Heart left ventricle (tissue), 13 donors: ENCODE data around the gene CFL1.

Experiments used
- CTCF ChIP-seq, 12 donors: fragments of 200-600 bp; sonication (generic) in 4 of 12; IDR thresholded peaks; one replicate each; pipeline versions ENCODE4 v1.5.0 to v1.8.0; 2018 to 2022; ENCODE audit warnings: antibody characterized with exemption in 12 of 12, mild to moderate bottlenecking in 5 of 12
- POLR2A ChIP-seq, 2 donors: fragments of 450-650 bp; IDR thresholded peaks; one replicate each; pipeline ENCODE4 v1.6.1; 2017; ENCODE audit warnings: antibody characterized with exemption in 2 of 2, mild to moderate bottlenecking in 2 of 2, moderate library complexity in 2 of 2
- donor health status: ischemic (EF 13 %, LVEDD 7.1; RV severe dilation, severe dysfunction).
- donor health status: DM: no; HTN: yes; CAD: no.
- donor health status: DM: no; HTN: no; CAD: no.
- donor health status: ischemic (EF 25% LVEDD 6.9; RV normal size, moderate dysfunction).
- donor health status: ischemic (EF 25% LVEDD 5.7; RV mildly dilated, moderate dysfunction).
- donor health status: ischemic (EF 35%, LVEDD 5.7; RV mildly dilated, moderate dysfunction).
- donor health status: nonischemic (EF 11% LVEDD 7.7; RV severe dilation, severe dysfunction).
- donor health status: DM: yes; HTN: yes; CAD: no.
- donor health status: PGD.
- donor health status: ischemic (EF 29% LVEDD 5.4; RV normal size, mild dysfunction).
- donor health status: nonischemic (EF 23%, LVEDD 6.1; RV moderate dilation, normal function).

DNA sequence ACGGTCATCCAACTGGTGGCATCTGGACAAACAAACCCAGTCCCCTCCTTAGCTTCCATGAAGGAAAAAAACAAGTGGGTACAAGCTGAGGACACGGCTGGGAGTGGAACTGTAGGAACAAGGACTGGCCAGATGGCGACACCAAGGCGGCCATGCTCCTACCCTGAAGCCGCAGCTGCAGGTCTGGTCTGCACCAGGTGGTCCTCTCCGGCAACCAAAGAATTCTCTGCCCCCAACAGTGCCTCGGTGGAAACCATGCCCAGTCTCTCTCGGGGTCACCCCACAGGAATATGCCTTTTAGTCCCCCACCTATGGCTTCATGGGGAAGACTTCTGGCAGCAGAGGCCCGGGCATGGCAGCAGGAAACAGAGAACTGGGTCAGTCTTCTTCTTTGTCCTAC lies 48.5 kb downstream of the CFL1 start:
- TF ChIP-seq POLR2A (IDR thresholded peaks at IDR 0.05) (no peak), CTCF (IDR thresholded peaks at IDR 0.05) (no peak)
